ENCODE results near the gene DUSP22. TPM values are rescaled to one million over a fixed set of nuclear protein-coding genes. Genes with fewer than 3 reads are reported as not detected.
"Not testable (repeated sequence)": the region's sequence is repeated elsewhere in the genome, so short reads cannot be mapped to it uniquely, and the experiment has no call there.

Gene DUSP22
- total RNA-seq, 2 experiments from 2014 or later = 35.3 to 36.7 TPM

DNA sequence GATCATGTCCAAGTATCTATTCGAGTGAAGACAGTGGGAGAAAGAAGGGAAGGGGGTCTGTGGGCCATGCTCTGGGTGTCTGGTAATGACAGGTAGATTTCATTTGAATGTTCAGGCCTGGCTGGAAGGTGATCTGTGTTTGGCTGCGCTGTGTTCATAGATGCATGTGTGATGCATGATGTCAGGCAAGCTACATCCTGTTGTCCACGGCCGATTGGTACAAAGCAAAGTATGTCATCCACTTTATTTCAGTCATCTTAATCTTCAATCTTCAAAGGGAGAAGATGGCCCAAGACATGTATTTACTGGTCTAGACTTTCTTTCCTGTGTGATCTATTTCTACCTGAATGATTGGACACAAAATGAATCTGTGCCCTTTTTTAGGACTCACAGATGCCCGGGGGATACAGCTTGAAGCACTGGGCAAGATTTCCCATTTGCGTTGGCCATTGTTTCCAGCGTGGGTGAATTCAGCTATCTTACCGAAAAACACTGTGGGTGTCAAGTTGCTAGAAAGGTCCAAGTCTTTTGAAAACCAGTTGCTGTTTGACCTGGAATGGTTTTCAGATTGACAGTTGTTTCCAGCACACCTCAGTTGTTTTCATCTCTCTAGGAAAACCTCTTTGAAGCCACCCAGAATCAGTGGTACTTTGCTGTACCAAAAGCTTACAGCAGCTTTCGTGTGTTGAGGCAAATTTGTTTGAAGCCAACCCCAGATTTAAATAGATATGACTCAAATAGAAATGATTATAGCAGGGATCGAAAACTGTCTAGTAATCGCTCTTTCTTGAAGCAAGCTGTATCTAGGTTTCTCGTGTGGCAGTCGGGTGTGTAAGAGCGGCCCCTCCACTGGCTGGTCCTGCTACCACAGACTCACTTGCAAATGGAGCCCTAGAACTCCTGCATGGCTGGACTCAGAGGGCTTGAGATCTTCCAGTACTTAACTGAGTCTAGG lies 27.2 kb downstream of the DUSP22 start:
- Mint-ChIP-seq H3K27ac (no peak overlapping the region), H3K4me1 (peaks cover 22% of the 10 kb centered on the region), H3K4me3 (no peak overlapping the region), H3K36me3 (ENCODE audit: low read depth) (peaks cover 1% of the 10 kb centered on the region), H3K27me3 (no peaks in the 10 kb centered on the region), H3K9me3 (no peaks in the 10 kb centered on the region)
- DNase-seq = no peak
- ChIA-PET POLR2A (interaction anchor here (0.7 kb wide), 1 partner anchor 23 kb away, joined by 4 read pairs; no protein-coding TSS in a partner anchor), CTCF (interaction anchor here (0.9 to 2.4 kb wide), 2 partner anchors 18 to 171 kb away, joined by 3 to 10 read pairs; no protein-coding TSS in a partner anchor)

DNA sequence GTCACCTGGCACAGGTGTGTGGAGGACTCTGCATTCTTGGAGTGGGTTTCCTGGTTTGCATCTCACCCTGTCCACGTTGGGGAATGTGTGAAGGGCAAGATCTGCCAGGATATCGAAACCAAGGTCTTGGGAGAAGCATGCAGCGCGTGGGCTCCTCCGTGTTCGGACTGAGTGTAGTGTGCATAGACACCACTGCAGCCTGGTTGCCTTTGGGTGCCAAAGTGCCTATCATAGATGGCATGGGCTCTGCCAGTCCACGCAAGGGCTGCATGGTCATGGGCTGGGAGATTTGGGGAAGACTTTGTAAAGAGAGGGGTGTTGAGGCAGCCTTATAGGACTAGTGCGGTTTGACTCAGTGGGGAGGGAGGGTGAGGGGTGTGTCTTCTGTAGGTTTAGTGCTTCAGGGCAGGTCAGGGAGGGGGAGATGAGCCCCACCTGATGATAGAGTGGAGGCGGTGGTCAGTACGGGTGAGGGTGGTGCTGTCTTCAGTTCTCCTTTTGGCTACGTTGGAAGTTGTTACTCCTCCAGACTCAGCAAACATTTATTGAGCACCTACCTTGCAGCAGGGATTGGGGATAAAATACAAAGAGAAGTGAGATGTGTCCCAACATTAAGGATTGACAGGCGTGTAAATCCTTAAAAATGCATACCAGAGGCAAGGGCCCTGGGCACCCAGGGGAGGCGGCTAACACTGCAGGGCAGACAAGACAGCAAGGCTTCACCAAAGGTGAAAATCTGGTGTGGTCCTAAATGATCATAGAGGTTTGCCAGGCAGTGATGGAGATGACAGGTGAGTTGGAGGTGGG lies 28.3 kb downstream of the DUSP22 start:
- Mint-ChIP-seq H3K9me3 (no peaks in the 10 kb centered on the region), H3K4me1 (peaks cover 21% of the 10 kb centered on the region), H3K27me3 (no peaks in the 10 kb centered on the region), H3K27ac (no peak overlapping the region), H3K4me3 (no peak overlapping the region), H3K36me3 (ENCODE audit: low read depth) (no peaks in the 10 kb centered on the region)
- ChIA-PET CTCF (no interaction called here), POLR2A (no interaction called here)
- DNase-seq = no peak

DNA sequence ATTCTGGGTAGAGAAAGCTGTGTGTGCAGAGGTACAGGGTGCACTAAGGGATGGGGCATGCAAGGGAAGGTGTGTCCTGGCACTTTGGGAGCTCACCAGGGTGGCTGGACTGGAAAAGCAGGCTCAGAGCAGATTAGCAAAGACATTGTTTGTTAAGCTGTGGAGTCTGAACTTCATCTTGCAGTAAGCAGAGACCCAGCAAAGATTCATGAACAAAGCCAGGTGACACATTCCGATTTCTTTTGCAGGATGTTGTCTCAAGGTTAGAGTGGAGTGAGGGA lies 28.8 kb downstream of the DUSP22 start:
- DNase-seq = no peak
- Mint-ChIP-seq H3K27me3 (no peaks in the 10 kb centered on the region), H3K27ac (no peak overlapping the region), H3K4me1 (peaks cover 18% of the 10 kb centered on the region), H3K9me3 (no peaks in the 10 kb centered on the region), H3K36me3 (ENCODE audit: low read depth) (no peaks in the 10 kb centered on the region), H3K4me3 (no peak overlapping the region)
- POLR2A ChIA-PET = no interaction called here
- CTCF ChIA-PET = interaction anchor here (1.4 kb wide), 1 partner anchor 16 kb away, joined by 5 read pairs; no protein-coding TSS in a partner anchor

DNA sequence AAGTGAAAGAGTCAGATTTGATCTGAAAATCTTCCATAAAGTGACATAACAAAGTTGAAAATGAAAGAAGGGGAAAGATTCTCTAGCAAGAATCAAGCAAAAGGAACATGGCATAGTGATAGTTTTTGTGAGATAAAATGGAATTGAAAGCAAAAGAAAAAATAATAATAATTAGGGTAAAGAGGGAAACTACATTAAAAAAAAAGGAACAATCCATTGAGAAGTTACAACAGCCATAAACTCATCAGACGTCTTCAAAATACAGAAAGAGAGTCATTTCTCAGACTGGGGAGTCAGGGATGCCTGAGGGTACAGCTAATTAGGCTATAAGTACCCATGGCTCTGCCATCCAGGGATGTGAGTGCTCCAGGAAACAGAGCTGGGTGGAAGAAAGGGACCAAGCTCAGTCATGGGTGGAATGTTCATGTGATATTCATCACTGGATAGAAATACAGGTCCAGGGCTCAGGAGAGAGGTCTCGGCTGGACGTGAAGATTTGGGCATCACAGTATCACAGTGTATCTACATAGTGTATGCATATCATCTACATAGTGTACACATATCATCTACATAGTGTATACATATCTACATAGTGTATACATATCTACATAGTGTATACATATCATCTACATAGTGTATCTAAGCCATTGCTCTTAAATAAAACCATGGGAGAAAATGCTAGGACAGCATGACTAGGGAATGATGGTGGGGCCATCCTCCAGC lies 29.4 kb downstream of the DUSP22 start:
- Mint-ChIP-seq H3K4me1 (peaks cover 14% of the 10 kb centered on the region), H3K4me3 (no peak overlapping the region), H3K9me3 (no peaks in the 10 kb centered on the region), H3K27me3 (no peaks in the 10 kb centered on the region), H3K27ac (no peak overlapping the region), H3K36me3 (ENCODE audit: low read depth) (no peaks in the 10 kb centered on the region)
- DNase-seq = no peak
- ChIA-PET CTCF (interaction anchor here (0.9 to 1.4 kb wide), 3 partner anchors 8 to 16 kb away, joined by 3 to 5 read pairs (median 3); no protein-coding TSS in a partner anchor), POLR2A (no interaction called here)

DNA sequence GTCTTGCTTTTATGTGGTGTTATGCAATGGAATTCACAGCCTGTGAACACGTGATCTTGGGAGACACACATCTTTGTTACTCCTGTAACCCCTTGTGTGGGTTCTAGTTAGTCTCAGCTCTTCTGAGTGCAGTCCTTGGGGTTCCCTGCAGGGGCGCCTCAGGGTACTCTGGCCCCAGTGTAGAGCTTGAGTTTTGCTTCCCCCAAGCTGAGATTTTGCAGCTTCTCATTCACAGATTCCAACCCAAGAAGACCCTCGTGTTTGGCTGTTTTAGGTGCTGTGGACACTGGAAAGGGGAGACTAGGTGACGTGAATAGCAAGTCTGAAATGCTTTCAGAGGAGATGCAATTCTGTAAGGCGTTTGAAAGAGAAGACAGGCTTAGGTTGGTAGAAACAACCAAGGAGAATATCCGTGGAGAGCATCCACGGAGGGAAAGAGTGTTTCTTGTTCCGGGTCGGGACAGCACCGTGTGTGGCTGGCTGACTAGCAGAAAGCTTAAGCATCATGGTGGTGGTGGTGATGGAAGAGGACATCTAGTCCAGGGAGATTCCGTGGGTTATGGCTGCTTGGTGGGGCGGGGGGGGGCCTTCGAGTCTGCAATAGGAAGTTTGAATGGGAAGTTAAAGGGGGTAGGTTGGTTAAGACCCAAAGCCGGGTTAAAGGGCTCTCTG lies 30.1 kb downstream of the DUSP22 start:
- H3K9me3 Mint-ChIP-seq = no peaks in the 10 kb centered on the region
- ChIA-PET CTCF (interaction anchor here (0.9 to 1.4 kb wide), 5 partner anchors 9 to 17 kb away, joined by 3 to 6 read pairs (median 3); no protein-coding TSS in a partner anchor), POLR2A (no interaction called here)
- DNase-seq = no peak
- peaks cover 8% of the 10 kb centered on the region for H3K4me1 Mint-ChIP-seq
- no peaks in the 10 kb centered on the region for H3K27me3 Mint-ChIP-seq
- no peak overlapping the region for H3K4me3 Mint-ChIP-seq
- no peak overlapping the region for H3K27ac Mint-ChIP-seq
- H3K36me3 Mint-ChIP-seq (ENCODE audit: low read depth) = no peaks in the 10 kb centered on the region

DNA sequence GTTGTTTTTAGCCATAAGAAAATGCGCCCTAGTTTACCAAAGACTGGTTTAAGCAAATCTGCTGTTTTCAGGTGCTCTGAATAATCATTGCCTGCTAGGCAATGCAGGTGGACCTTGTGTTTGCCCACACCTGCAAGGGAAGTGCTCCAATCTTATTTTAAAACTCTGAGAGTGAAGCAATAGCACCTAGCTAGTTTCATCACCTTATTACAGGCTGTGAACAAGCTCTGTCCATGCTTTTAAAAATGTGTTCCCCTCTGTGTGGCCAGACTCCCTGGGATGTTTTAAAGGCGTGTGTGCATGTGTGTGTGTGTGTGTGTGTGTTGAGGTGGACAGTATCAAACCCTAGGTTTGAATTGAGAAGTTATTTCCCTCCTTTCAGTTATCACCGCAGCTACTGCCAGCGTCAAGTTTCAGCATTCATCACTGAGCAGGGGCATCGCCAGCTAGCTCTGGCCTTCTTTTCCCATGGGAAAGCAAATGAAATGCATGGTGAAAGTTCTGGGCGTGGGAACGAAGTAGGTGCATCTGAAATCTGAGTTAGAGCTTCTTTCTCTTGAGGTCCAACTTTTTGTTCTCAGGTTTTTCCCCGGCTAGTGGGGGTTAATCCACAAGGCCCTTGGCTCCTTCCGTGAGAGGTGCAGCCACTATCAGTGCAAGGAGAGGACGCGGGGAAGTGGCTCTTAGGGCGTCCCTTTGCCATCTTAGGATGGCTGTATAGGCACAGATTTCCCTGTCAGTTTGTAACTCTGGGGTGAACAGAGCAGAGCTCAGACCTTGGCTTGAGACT lies 30.8 kb downstream of the DUSP22 start:
- CTCF ChIA-PET = interaction anchor here (0.6 to 1.4 kb wide), 6 partner anchors 10 to 397 kb away, joined by 3 to 6 read pairs (median 3); no protein-coding TSS in a partner anchor
- H3K27ac Mint-ChIP-seq = no peak overlapping the region
- no peak overlapping the region for H3K4me3 Mint-ChIP-seq
- no peaks in the 10 kb centered on the region for H3K36me3 Mint-ChIP-seq (ENCODE audit: low read depth)
- no peak for DNase-seq
- no peaks in the 10 kb centered on the region for H3K9me3 Mint-ChIP-seq
- no peaks in the 10 kb centered on the region for H3K27me3 Mint-ChIP-seq
- peaks cover 8% of the 10 kb centered on the region for H3K4me1 Mint-ChIP-seq
- POLR2A ChIA-PET = no interaction called here

DNA sequence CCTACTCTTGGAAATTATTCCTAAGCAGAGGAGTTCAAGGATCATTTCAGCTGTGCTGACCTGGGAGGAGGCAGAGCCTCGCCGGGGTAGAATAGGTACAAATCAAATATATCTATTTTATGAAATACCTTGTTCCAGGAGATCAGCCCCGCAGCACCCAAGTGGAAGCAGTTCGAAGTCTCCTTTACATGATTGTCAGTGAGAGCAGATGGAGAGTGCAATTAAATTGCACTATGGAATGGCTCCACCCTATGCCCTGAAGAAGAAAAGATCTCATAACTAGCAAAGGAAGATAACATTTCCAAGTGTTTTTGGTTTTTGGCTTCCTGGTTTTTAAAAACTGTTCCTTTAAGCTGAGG lies 31.4 kb downstream of the DUSP22 start:
- Mint-ChIP-seq H3K36me3 (ENCODE audit: low read depth) (no peaks in the 10 kb centered on the region), H3K4me3 (no peak overlapping the region), H3K27ac (no peak overlapping the region), H3K27me3 (no peaks in the 10 kb centered on the region), H3K9me3 (no peaks in the 10 kb centered on the region), H3K4me1 (peaks cover 8% of the 10 kb centered on the region)
- POLR2A ChIA-PET = no interaction called here
- CTCF ChIA-PET = interaction anchor here (1.0 to 1.4 kb wide), 5 partner anchors 9 to 140 kb away, joined by 3 to 6 read pairs (median 3); no protein-coding TSS in a partner anchor
- DNase-seq = no peak

DNA sequence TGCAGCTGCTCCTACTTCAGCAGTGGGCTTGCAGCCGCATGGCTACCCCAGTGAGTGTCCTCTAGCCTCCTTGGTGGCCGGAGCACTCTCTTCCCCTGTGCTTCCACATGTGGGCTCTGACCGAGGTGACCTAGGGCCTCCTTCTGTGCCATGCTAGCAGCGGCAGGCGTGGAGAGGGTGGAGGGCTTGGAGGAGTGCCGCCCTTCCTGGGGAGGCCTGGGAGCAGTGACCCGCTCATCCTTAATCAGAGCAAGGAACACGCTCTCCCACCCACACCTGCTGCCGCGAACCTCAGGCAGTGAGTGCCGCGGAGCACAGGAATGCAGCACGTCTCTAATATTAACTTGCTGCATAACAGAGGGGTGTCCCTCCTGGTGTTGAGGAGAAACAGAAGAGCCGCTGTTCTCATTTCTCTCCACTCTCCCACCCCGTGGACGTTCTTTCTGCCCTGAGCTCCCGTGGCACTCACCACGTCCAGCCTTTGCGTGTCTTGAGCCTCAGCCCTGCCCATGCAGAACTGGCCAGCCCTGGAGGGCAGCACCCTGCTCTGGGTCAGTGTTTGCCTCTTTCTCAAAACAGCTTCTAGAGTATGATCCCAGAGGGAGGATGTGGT lies 31.9 kb downstream of the DUSP22 start:
- Mint-ChIP-seq H3K4me1 (peaks cover 6% of the 10 kb centered on the region), H3K4me3 (no peak overlapping the region), H3K27me3 (no peaks in the 10 kb centered on the region), H3K36me3 (ENCODE audit: low read depth) (no peaks in the 10 kb centered on the region), H3K9me3 (no peaks in the 10 kb centered on the region), H3K27ac (no peak overlapping the region)
- CTCF ChIA-PET = interaction anchor here (1.0 to 1.4 kb wide), 3 partner anchors 14 to 140 kb away, joined by 3 to 4 read pairs (median 3); no protein-coding TSS in a partner anchor
- DNase-seq = no peak
- POLR2A ChIA-PET = no interaction called here

DNA sequence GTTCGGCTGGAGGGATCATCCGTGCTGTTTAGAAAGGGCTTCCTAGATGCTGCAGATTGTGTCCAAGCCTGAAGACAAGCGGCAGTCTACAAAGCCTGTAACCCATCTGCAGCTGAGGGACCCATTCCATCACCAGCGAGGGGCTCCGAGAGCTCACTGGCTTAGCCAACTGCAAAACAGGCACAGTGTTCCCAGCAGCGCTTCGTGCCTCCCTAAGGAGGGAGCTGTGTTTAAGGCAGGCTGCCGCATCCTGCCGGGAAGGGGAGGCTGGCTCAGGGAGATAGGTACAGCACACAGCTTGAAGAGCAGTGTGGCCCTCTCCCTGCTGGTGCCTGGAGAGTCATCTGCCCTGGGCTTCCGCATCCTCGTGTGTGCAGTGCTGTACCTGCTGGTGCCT lies 32.4 kb downstream of the DUSP22 start:
- CTCF ChIA-PET = interaction anchor here (1.4 kb wide), 1 partner anchor 141 kb away, joined by 4 read pairs; no protein-coding TSS in a partner anchor
- POLR2A ChIA-PET = no interaction called here
- DNase-seq = no peak

DNA sequence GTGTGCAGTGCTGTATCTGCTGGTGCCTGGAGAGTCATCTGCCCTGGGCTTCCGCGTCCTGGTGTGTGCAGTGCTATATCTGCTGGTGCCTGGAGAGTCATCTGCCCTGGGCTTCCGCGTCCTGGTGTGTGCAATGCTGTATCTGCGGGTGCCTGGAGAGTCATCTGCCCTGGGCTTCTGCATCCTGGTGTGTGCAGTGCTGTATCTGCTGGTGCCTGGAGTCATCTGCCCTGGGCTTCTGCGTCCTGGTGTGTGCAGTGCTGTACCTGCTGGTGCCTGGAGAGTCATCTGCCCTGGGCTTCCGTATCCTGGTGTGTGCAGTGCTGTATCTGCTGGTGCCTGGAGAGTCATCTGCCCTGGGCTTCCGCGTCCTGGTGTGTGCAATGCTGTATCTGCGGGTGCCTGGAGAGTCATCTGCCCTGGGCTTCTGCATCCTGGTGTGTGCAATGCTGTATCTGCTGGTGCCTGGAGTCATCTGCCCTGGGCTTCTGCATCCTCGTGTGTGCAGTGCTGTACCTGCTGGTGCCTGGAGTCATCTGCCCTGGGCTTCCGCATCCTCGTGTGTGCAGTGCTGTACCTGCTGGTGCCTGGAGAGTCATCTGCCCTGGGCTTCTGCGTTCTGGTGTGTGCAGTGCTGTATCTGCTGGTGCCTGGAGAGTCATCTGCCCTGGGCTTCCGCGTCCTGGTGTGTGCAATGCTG lies 33.0 kb downstream of the DUSP22 start:
- CTCF ChIA-PET = interaction anchor here (1.4 kb wide), 1 partner anchor 141 kb away, joined by 4 read pairs; no protein-coding TSS in a partner anchor
- H3K9me3 Mint-ChIP-seq; DNase-seq; H3K36me3 Mint-ChIP-seq (ENCODE audit: low read depth); H3K27me3 Mint-ChIP-seq; H3K4me3 Mint-ChIP-seq; POLR2A ChIA-PET; H3K4me1 Mint-ChIP-seq; H3K27ac Mint-ChIP-seq: not testable (repeated sequence)

More for the DNA sequence above, 32.4 kb downstream of the DUSP22 start:
- peaks cover 1% of the 10 kb centered on the region for H3K4me1 Mint-ChIP-seq
- H3K4me3 Mint-ChIP-seq = no peak overlapping the region
- no peaks in the 10 kb centered on the region for H3K36me3 Mint-ChIP-seq (ENCODE audit: low read depth)
- no peak overlapping the region for H3K27ac Mint-ChIP-seq
- no peaks in the 10 kb centered on the region for H3K27me3 Mint-ChIP-seq
- no peaks in the 10 kb centered on the region for H3K9me3 Mint-ChIP-seq

DNA sequence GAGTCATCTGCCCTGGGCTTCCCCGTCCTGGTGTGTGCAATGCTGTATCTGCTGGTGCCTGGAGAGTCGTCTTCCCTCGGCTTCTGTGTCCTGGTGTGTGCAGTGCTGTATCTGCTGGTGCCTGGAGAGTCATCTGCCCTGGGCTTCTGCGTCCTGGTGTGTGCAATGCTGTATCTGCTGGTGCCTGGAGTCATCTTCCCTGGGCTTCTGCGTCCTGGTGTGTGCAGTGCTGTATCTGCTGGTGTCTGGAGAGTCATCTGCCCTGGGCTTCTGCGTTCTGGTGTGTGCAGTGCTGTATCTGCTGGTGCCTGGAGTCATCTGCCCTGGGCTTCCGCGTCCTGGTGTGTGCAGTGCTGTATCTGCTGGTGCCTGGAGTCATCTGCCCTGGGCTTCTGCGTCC lies 33.8 kb downstream of the DUSP22 start:
- H3K27me3 Mint-ChIP-seq, CTCF ChIA-PET, H3K27ac Mint-ChIP-seq: not testable (repeated sequence)

More for the DNA sequence above, 33.8 kb downstream of the DUSP22 start:
- H3K36me3 Mint-ChIP-seq (ENCODE audit: low read depth); POLR2A ChIA-PET; DNase-seq; H3K4me1 Mint-ChIP-seq; H3K4me3 Mint-ChIP-seq; H3K9me3 Mint-ChIP-seq: not testable (repeated sequence)

Measured in activated CD4-positive, alpha-beta T cell treated with anti-CD3 and anti-CD28 coated beads, Interleukin-2, amount 10 ng/mL, durations not matched to agents 7 days and 5 days (primary cell).